ENCODE data around the gene VWA5B1.
"Not testable (repeated sequence)": the region's sequence is repeated elsewhere in the genome, so short reads cannot be mapped to it uniquely, and the experiment has no call there.

The VWA5B1 gene

GRCh38 chr1:20290624-20291597 is at the start of gene VWA5B1:
VWA5B1 (plus strand) TSS chr1:20290875; CDS start chr1:20310602, 19,727 bp downstream.
- DNase-seq: peak; percentile 23

- no peak for DNase-seq
These were observed 47.7 kb upstream of the VWA5B1 start for GRCh38 chr1:20242890-20243479.

- no peak for DNase-seq
These were observed 41.6 kb upstream of the VWA5B1 start for GRCh38 chr1:20248971-20249612.

GRCh38 chr1:20250340-20250989 is 40.2 kb upstream of the VWA5B1 start:
- no peak for DNase-seq

GRCh38 chr1:20252587-20252986 is 38.1 kb upstream of the VWA5B1 start:
- DNase-seq: no peak

- DNase-seq: peak; percentile 42
These were observed 35.0 kb upstream of the VWA5B1 start for GRCh38 chr1:20255666-20256065.

- no peak for DNase-seq
These were observed 31.0 kb upstream of the VWA5B1 start for GRCh38 chr1:20259646-20260045.

- DNase-seq: no peak
These were observed 29.6 kb upstream of the VWA5B1 start for GRCh38 chr1:20261095-20261494.

- no peak for DNase-seq
These were observed 27.7 kb upstream of the VWA5B1 start for GRCh38 chr1:20262810-20263534.

GRCh38 chr1:20265250-20265649 is 25.4 kb upstream of the VWA5B1 start:
- no peak for DNase-seq

- no peak for DNase-seq
These were observed 24.5 kb upstream of the VWA5B1 start for GRCh38 chr1:20266141-20266540.

GRCh38 chr1:20266642-20267041 is 24.0 kb upstream of the VWA5B1 start:
- no peak for DNase-seq

GRCh38 chr1:20271498-20272400 is 18.9 kb upstream of the VWA5B1 start:
- no peak for DNase-seq

- DNase-seq: not testable (repeated sequence)
These were observed 17.0 kb upstream of the VWA5B1 start for GRCh38 chr1:20273716-20274115.

GRCh38 chr1:20275319-20275925 is 15.3 kb upstream of the VWA5B1 start:
- no peak for DNase-seq

GRCh38 chr1:20276485-20277159 is 14.1 kb upstream of the VWA5B1 start:
- DNase-seq: no peak

GRCh38 chr1:20278692-20279130 is 12.0 kb upstream of the VWA5B1 start:
- no peak for DNase-seq

GRCh38 chr1:20279509-20279908 is 11.2 kb upstream of the VWA5B1 start:
- DNase-seq: no peak

GRCh38 chr1:20280341-20280740 is 10.3 kb upstream of the VWA5B1 start:
- DNase-seq: no peak

- DNase-seq: no peak
These were observed 9.8 kb upstream of the VWA5B1 start for GRCh38 chr1:20280906-20281305.

Data from femur (tissue), 1 donor.